IMR-90 (cell line): Measurements from ENCODE around the gene UQCRFS1. TPM values are rescaled to one million over a fixed set of nuclear protein-coding genes. Genes with fewer than 3 reads are reported as not detected.

Experiments
- ATAC-seq: fragments of 200-7000 bp; cut with Tn5 transposase; 2 replicates; pipeline ENCODE4 v1.9.1; 2020; ENCODE audit warnings: low read depth, mild to moderate bottlenecking, moderate library complexity
- BruUV-seq: library from RNA; stranded (reverse); fragments of 400-500 nt; replicated peaks from 2 replicates; lab custom pipeline; 2021; lab: Mats Ljungman, UMichigan
- CTCF ChIA-PET: fragments of 300-600 bp; formaldehyde crosslinking; extraction: SDS; loops from one replicate; lab custom pipeline; 2021; ENCODE audit warnings: antibody characterized with exemption; lab: Yijun Ruan, JAX
- POLR2A ChIA-PET: fragments of 300-600 bp; sonication (Branson Sonifier 250); formaldehyde crosslinking; loops from one replicate; lab custom pipeline; 2022; ENCODE audit warnings: antibody characterized with exemption; ENCODE audit not compliant: unreplicated experiment; lab: Charles Lee
- DNase-seq: peaks from one replicate; pipeline ENCODE4 v3.0.0; 2013
- H2AFZ ChIP-seq: replicated peaks from 2 replicates; pipeline ENCODE3; 2013; ENCODE audit warnings: low read length, mild to moderate bottlenecking; ENCODE audit not compliant: poor library complexity
- H2AK5ac ChIP-seq: 2 replicates; pipeline ENCODE4 v1.6.1; 2013; ENCODE audit warnings: low read depth, low read length, inconsistent platforms
- H2AK9ac ChIP-seq: replicated peaks from 2 replicates; pipeline ENCODE3; 2013; ENCODE audit warnings: mild to moderate bottlenecking, low read depth, low read length, moderate library complexity; ENCODE audit not compliant: poor library complexity
- H2BK120ac ChIP-seq: 2 replicates; pipeline ENCODE4 v1.6.1; 2013; ENCODE audit warnings: low read depth, low read length, inconsistent platforms
- H2BK15ac ChIP-seq: 3 replicates; pipeline ENCODE4 v1.6.1; 2013; ENCODE audit warnings: low read depth, low read length, inconsistent platforms
- H2BK20ac ChIP-seq: 2 replicates; pipeline ENCODE4 v1.6.1; 2013; ENCODE audit warnings: low read depth, mild to moderate bottlenecking, inconsistent platforms, low read length, moderate library complexity
- H2BK5ac ChIP-seq: 2 replicates; pipeline ENCODE4 v1.6.1; 2013; ENCODE audit warnings: mild to moderate bottlenecking, low read depth, low read length, inconsistent platforms; ENCODE audit not compliant: poor library complexity, severe bottlenecking
- H3K14ac ChIP-seq: replicated peaks from 2 replicates; pipeline ENCODE4 v1.6.1; 2013; ENCODE audit warnings: low read depth, low read length, inconsistent platforms
- H3K18ac ChIP-seq: 2 replicates; pipeline ENCODE4 v1.6.1; 2013; ENCODE audit warnings: low read depth, low read length, control low read depth
- H3K23ac ChIP-seq: 2 replicates; pipeline ENCODE4 v1.6.1; 2013; ENCODE audit warnings: low read depth, low read length, inconsistent platforms
- H3K27ac ChIP-seq: 2 replicates; pipeline ENCODE4 v1.5.1; 2013; ENCODE audit warnings: mild to moderate bottlenecking, control low read depth, low read length; ENCODE audit not compliant: insufficient read depth
- H3K27me3 ChIP-seq: 2 replicates; pipeline ENCODE4 v1.6.1; 2013; ENCODE audit warnings: low read length; ENCODE audit not compliant: control insufficient read depth, insufficient read depth
- H3K36me3 ChIP-seq: 2 replicates; pipeline ENCODE4 v1.6.1; 2013; ENCODE audit warnings: low read length, mixed read lengths; ENCODE audit not compliant: control insufficient read depth, insufficient read depth
- H3K4ac ChIP-seq: 2 replicates; pipeline ENCODE4 v1.6.1; 2013; ENCODE audit warnings: low read depth, low read length, inconsistent platforms
- H3K4me1 ChIP-seq: 2 replicates; pipeline ENCODE4 v1.6.1; 2013; ENCODE audit warnings: low read length, mixed read lengths; ENCODE audit not compliant: control insufficient read depth, insufficient read depth
- H3K4me2 ChIP-seq: 2 replicates; pipeline ENCODE4 v1.6.1; 2013; ENCODE audit warnings: low read depth, mild to moderate bottlenecking, control low read depth, low read length, moderate library complexity
- H3K4me3 ChIP-seq: 2 replicates; pipeline ENCODE4 v1.5.1; 2013; ENCODE audit warnings: low read depth, mild to moderate bottlenecking, control low read depth, low read length, moderate library complexity; ENCODE audit not compliant: insufficient read depth
- H3K56ac ChIP-seq: 2 replicates; pipeline ENCODE4 v1.6.1; 2013; ENCODE audit warnings: low read length, inconsistent platforms; ENCODE audit not compliant: insufficient read depth; ENCODE audit errors: extremely low read depth
- H3K79me1 ChIP-seq, 2 experiments: 2 replicates each; pipeline ENCODE4 v1.6.1; 2013; ENCODE audit warnings: low read length in 2 of 2, inconsistent platforms in 1 of 2, low read depth in 1 of 2
- H3K9ac ChIP-seq: 2 replicates; pipeline ENCODE4 v1.6.1; 2013; ENCODE audit warnings: low read depth, low read length, control low read depth
- H3K9me1 ChIP-seq: 2 replicates; pipeline ENCODE4 v1.6.1; 2013; ENCODE audit warnings: low read length, inconsistent platforms; ENCODE audit not compliant: insufficient read depth
- H3K9me3 ChIP-seq: 2 replicates; pipeline ENCODE4 v1.6.1; 2013; ENCODE audit warnings: low read length; ENCODE audit not compliant: control insufficient read depth, insufficient read depth
- H4K20me1 ChIP-seq: 2 replicates; pipeline ENCODE4 v1.6.1; 2013; ENCODE audit warnings: low read length, inconsistent platforms; ENCODE audit not compliant: insufficient read depth
- H4K5ac ChIP-seq: 2 replicates; pipeline ENCODE4 v1.6.1; 2013; ENCODE audit warnings: mild to moderate bottlenecking, low read depth, low read length, control low read depth
- H4K8ac ChIP-seq, 2 experiments: 2 replicates each; pipeline ENCODE4 v1.6.1; 2013; ENCODE audit warnings: low read depth in 2 of 2, low read length in 2 of 2, control low read depth in 1 of 2, inconsistent platforms in 1 of 2
- H4K91ac ChIP-seq: 2 replicates; pipeline ENCODE4 v1.6.1; 2013; ENCODE audit warnings: low read depth, low read length, inconsistent platforms; ENCODE audit not compliant: insufficient read depth
- NFE2L2 ChIP-seq: fragments of 150-350 bp; IDR thresholded peaks from 2 replicates; pipeline ENCODE4 v1.6.1; 2016; ENCODE audit warnings: low read depth, mild to moderate bottlenecking, low read length
- RAD21 ChIP-seq: IDR thresholded peaks from 2 replicates; pipeline ENCODE4 v1.6.1; 2012; ENCODE audit warnings: low read length, improper control_type of control experiment
- WGBS, 2 experiments: methylation state at CpG; one replicate each; pipeline versions ENCODE4 v1.1.5 to v1.1.7; 2013; ENCODE audit warnings: missing lambda C conversion rate in 2 of 2; ENCODE audit not compliant: insufficient read length in 1 of 2; ENCODE audit errors: extremely low coverage in 2 of 2; 5-methylcytosine and 5-hydroxymethylcytosine counted together
- dilution Hi-C: fragments of 300-500 bp; cut with HindIII; formaldehyde crosslinking; loops from one replicate; pipeline ENCODE4 v1.14.3; 2018; ENCODE audit warnings: low sequenced_read_pairs; ENCODE audit not compliant: unreplicated experiment
- in situ Hi-C: fragments of 300-500 bp; cut with MboI; formaldehyde crosslinking; loops from 3 replicates; pipeline ENCODE4 v1.14.3; 2019; ENCODE audit warnings: low sequenced_read_pairs, inconsistent platforms, mixed read lengths
- intact Hi-C: fragments of 100-400 bp; cut with micrococcal nuclease; formaldehyde crosslinking; loops from 2 replicates; pipeline ENCODE4 v1.10.0; 2022
- polyA plus RNA-seq, 3 experiments: library from polyadenylated mRNA; depleted of rRNA; stranded (reverse); fragments of >200 nt; gene quantifications; 2 replicates each; pipeline ENCODE4 v1.2.3, GENCODE V29; 2012; ENCODE audit warnings: low replicate concordance in 1 of 3
- total RNA-seq: library from RNA; depleted of rRNA; stranded (reverse); fragments of >200 nt; gene quantifications from 2 replicates; pipeline ENCODE4 v1.2.3, GENCODE V29; 2012
- TF ChIP-seq, protein P1 (sequence below): conservative IDR thresholded peaks from 2 replicates; pipeline ENCODE4 v1.5.1; 2012; ENCODE audit warnings: mild to moderate bottlenecking, low read depth, low read length, improper control_type of control experiment
- TF ChIP-seq, protein P2 (sequence below): fragments of 150-350 bp; IDR thresholded peaks from 2 replicates; pipeline ENCODE4 v1.6.1; 2016; ENCODE audit warnings: low read depth, mild to moderate bottlenecking, low read length, moderate library complexity, borderline replicate concordance

UQCRFS1 gene
- total and polyA plus RNA-seq, 2 of the 4 experiments (the other 2 are of a cell fraction) = 37.1 to 43.8 TPM

GRCh38 chr19:29259153-29259552 is 46.2 kb upstream of the UQCRFS1 start:
- TF ChIP-seq NFE2L2 (no peak), RAD21 (0 out of 2 replicates have a peak, but pooled peaks have one; percentile 11)
- TF ChIP-seq, protein P1, sequence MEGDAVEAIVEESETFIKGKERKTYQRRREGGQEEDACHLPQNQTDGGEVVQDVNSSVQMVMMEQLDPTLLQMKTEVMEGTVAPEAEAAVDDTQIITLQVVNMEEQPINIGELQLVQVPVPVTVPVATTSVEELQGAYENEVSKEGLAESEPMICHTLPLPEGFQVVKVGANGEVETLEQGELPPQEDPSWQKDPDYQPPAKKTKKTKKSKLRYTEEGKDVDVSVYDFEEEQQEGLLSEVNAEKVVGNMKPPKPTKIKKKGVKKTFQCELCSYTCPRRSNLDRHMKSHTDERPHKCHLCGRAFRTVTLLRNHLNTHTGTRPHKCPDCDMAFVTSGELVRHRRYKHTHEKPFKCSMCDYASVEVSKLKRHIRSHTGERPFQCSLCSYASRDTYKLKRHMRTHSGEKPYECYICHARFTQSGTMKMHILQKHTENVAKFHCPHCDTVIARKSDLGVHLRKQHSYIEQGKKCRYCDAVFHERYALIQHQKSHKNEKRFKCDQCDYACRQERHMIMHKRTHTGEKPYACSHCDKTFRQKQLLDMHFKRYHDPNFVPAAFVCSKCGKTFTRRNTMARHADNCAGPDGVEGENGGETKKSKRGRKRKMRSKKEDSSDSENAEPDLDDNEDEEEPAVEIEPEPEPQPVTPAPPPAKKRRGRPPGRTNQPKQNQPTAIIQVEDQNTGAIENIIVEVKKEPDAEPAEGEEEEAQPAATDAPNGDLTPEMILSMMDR = 0 out of 2 replicates have a peak, but pooled peaks have one; percentile 13
- TF ChIP-seq, protein P2, sequence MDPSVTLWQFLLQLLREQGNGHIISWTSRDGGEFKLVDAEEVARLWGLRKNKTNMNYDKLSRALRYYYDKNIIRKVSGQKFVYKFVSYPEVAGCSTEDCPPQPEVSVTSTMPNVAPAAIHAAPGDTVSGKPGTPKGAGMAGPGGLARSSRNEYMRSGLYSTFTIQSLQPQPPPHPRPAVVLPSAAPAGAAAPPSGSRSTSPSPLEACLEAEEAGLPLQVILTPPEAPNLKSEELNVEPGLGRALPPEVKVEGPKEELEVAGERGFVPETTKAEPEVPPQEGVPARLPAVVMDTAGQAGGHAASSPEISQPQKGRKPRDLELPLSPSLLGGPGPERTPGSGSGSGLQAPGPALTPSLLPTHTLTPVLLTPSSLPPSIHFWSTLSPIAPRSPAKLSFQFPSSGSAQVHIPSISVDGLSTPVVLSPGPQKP = no peak
- H2BK120ac ChIP-seq = no peak overlapping the region
- 100% methylated on average over 1 of the region's 3 CpGs; no CpG with 5 or more reads in 1 of the 2 experiments for WGBS, 2 experiments
- no peak overlapping the region for H2BK15ac ChIP-seq
- H3K27me3 ChIP-seq = no peaks in the 10 kb centered on the region
- H3K9me1 ChIP-seq = no peaks in the 10 kb centered on the region
- H2BK20ac ChIP-seq = no peak overlapping the region
- H2AFZ ChIP-seq = no peak overlapping the region
- no peak overlapping the region for H3K18ac ChIP-seq
- no TSS peak for BruUV-seq
- CTCF ChIA-PET = no interaction called here
- H4K8ac ChIP-seq = no peak overlapping the region
- no peaks in the 10 kb centered on the region for H4K20me1 ChIP-seq
- H3K14ac ChIP-seq = no peak overlapping the region
- no peak overlapping the region for H2AK9ac ChIP-seq
- H3K4me1 ChIP-seq = no peaks in the 10 kb centered on the region
- DNase-seq (no peak), ATAC-seq (no peak)
- H3K27ac ChIP-seq = no peak overlapping the region
- H4K5ac ChIP-seq = no peak overlapping the region
- H3K36me3 ChIP-seq = no peaks in the 10 kb centered on the region
- POLR2A ChIA-PET = no interaction called here
- intact Hi-C loops = no loop called here
- H3K4me2 ChIP-seq = no peak overlapping the region
- no peak overlapping the region for H3K9ac ChIP-seq
- H2AK5ac ChIP-seq = no peak overlapping the region
- H3K23ac ChIP-seq = no peak overlapping the region
- H2BK5ac ChIP-seq = no peak overlapping the region
- H3K4ac ChIP-seq = no peak overlapping the region
- no peak overlapping the region for H3K4me3 ChIP-seq
- no peaks in the 10 kb centered on the region for H3K9me3 ChIP-seq
- dilution Hi-C loops = no loop called here
- H3K79me1 ChIP-seq = no peaks in the 10 kb centered on the region
- H3K56ac ChIP-seq = no peak overlapping the region
- in situ Hi-C loops = loop anchor here (25.0 kb wide), 1 partner anchor 522 kb away; no protein-coding TSS in a partner anchor
- H4K91ac ChIP-seq = no peak overlapping the region
